T-helper 2 cell treated with Interferon-gamma antibody and Interleukin-4, amounts not matched to agents 100 ng/mL and 5 ng/mL, for 36 hours (primary cell): ENCODE data around the gene COL6A2. TPM values are rescaled to one million over a fixed set of nuclear protein-coding genes. Genes with fewer than 3 reads are reported as not detected.

Experiments
- intact Hi-C: fragments of 100-400 bp; cut with micrococcal nuclease; formaldehyde crosslinking; loops from one replicate; pipeline ENCODE4 v1.15.1; 2023
- total RNA-seq: library from RNA; stranded (reverse); gene quantifications from 2 replicates; pipeline ENCODE4 v1.2.3, GENCODE V29; 2022

Gene COL6A2
- total RNA-seq, 1 donor from 2014 or later, result 1.9 TPM

GRCh38 chr21:46154155-46154954 lies 56.4 kb downstream of the COL6A2 start:
- intact Hi-C loops, result no loop called here

- intact Hi-C loops, result no loop called here
Measured at GRCh38 chr21:46154955-46155513, 57.1 kb downstream of the COL6A2 start.

GRCh38 chr21:46155514-46156377 lies 57.8 kb downstream of the COL6A2 start, which contains the start of gene FTCD:
Gene FTCD, minus strand, starts transcription at chr21:46155579. Its CDS starts 56 bp downstream, at chr21:46155523.
- intact Hi-C loops, result no loop called here

- intact Hi-C loops, result no loop called here
Measured at GRCh38 chr21:46156378-46156645, 58.4 kb downstream of the COL6A2 start.

- intact Hi-C loops, result no loop called here
Measured at GRCh38 chr21:46156678-46157077, 58.8 kb downstream of the COL6A2 start.

- intact Hi-C loops, result no loop called here
Measured at GRCh38 chr21:46157396-46157986, 59.6 kb downstream of the COL6A2 start.

- intact Hi-C loops, result no loop called here
Measured at GRCh38 chr21:46157987-46158451, 60.1 kb downstream of the COL6A2 start.

- intact Hi-C loops, result no loop called here
Measured at GRCh38 chr21:46158666-46159300, 60.9 kb downstream of the COL6A2 start.

GRCh38 chr21:46159390-46159789 lies 61.5 kb downstream of the COL6A2 start:
- intact Hi-C loops, result no loop called here

GRCh38 chr21:46159841-46160656 lies 62.1 kb downstream of the COL6A2 start:
- intact Hi-C loops, result no loop called here

- intact Hi-C loops, result no loop called here
Measured at GRCh38 chr21:46160657-46160906, 62.7 kb downstream of the COL6A2 start.

- intact Hi-C loops, result no loop called here
Measured at GRCh38 chr21:46160907-46161632, 63.2 kb downstream of the COL6A2 start.

- intact Hi-C loops, result no loop called here
Measured at GRCh38 chr21:46161633-46162592, 64.0 kb downstream of the COL6A2 start.

- intact Hi-C loops, result no loop called here
Measured at GRCh38 chr21:46163380-46163779, 65.5 kb downstream of the COL6A2 start.

- intact Hi-C loops, result no loop called here
Measured at GRCh38 chr21:46165098-46165497, 67.2 kb downstream of the COL6A2 start.

- intact Hi-C loops, result no loop called here
Measured at GRCh38 chr21:46168238-46168637, 70.3 kb downstream of the COL6A2 start.

GRCh38 chr21:46168659-46169386 lies 70.9 kb downstream of the COL6A2 start:
- intact Hi-C loops, result no loop called here
